Duodenal mucosa (tissue), 2 donors: ENCODE measurements around the gene SMYD1.

Experiments used
- H3K27ac ChIP-seq: one replicate; pipeline ENCODE4 v1.7.0; 2013; ENCODE audit warnings: low read depth, low read length
- H3K27me3 ChIP-seq, 2 donors: one replicate each; pipeline ENCODE4 v1.7.0; 2013; ENCODE audit warnings: low read length in 2 of 2, control low read depth in 1 of 2; ENCODE audit not compliant: insufficient read depth in 2 of 2, control insufficient read depth in 1 of 2
- H3K36me3 ChIP-seq, 2 donors: one replicate each; pipeline ENCODE4 v1.7.0; 2013; ENCODE audit warnings: low read length in 2 of 2, control low read depth in 1 of 2; ENCODE audit not compliant: insufficient read depth in 2 of 2, control insufficient read depth in 1 of 2
- H3K4me1 ChIP-seq, 2 donors: one replicate each; pipeline ENCODE4 v1.7.0; 2013; ENCODE audit warnings: low read length in 2 of 2, control low read depth in 1 of 2; ENCODE audit not compliant: insufficient read depth in 2 of 2, control insufficient read depth in 1 of 2
- H3K4me3 ChIP-seq, 2 donors: one replicate each; pipeline ENCODE4 v1.7.0; 2013; ENCODE audit warnings: low read length in 2 of 2, low read depth in 1 of 2
- H3K9ac ChIP-seq, 2 donors: one replicate each; pipeline ENCODE4 v1.7.0; 2013; ENCODE audit warnings: low read length in 2 of 2, low read depth in 1 of 2
- H3K9me3 ChIP-seq, 2 donors: one replicate each; pipeline ENCODE4 v1.7.0; 2013; ENCODE audit warnings: low read length in 2 of 2, control low read depth in 1 of 2; ENCODE audit not compliant: control insufficient read depth in 1 of 2

Gene SMYD1

GRCh38 chr2:88085602-88086001, 18.0 kb downstream of the SMYD1 start:
- Histone ChIP-seq H3K36me3 (no peaks in the 10 kb centered on the region), H3K4me1 (no peaks in the 10 kb centered on the region), H3K9me3 (no peaks in the 10 kb centered on the region), H3K27ac (no peak overlapping the region), H3K4me3 (no peak overlapping the region), H3K27me3 (no peaks in the 10 kb centered on the region), H3K9ac (no peak overlapping the region)

GRCh38 chr2:88086401-88086800, 18.8 kb downstream of the SMYD1 start:
- Histone ChIP-seq H3K9ac (no peak overlapping the region), H3K27ac (no peak overlapping the region), H3K36me3 (no peaks in the 10 kb centered on the region), H3K27me3 (no peaks in the 10 kb centered on the region), H3K4me3 (no peak overlapping the region), H3K4me1 (no peaks in the 10 kb centered on the region), H3K9me3 (no peaks in the 10 kb centered on the region)

- Histone ChIP-seq H3K36me3 (no peaks in the 10 kb centered on the region), H3K9me3 (no peaks in the 10 kb centered on the region), H3K27me3 (no peaks in the 10 kb centered on the region), H3K9ac (no peak overlapping the region), H3K4me1 (no peaks in the 10 kb centered on the region), H3K4me3 (no peak overlapping the region), H3K27ac (no peak overlapping the region)
Measured at GRCh38 chr2:88087073-88087472, 19.4 kb downstream of the SMYD1 start.

- H3K4me3 ChIP-seq: no peak overlapping the region
- no peaks in the 10 kb centered on the region for H3K36me3 ChIP-seq
- no peaks in the 10 kb centered on the region for H3K4me1 ChIP-seq
- no peaks in the 10 kb centered on the region for H3K9me3 ChIP-seq
- H3K9ac ChIP-seq: no peak overlapping the region
- no peak overlapping the region for H3K27ac ChIP-seq
- no peaks in the 10 kb centered on the region for H3K27me3 ChIP-seq
Measured at GRCh38 chr2:88087763-88088162, 20.1 kb downstream of the SMYD1 start.

DNA sequence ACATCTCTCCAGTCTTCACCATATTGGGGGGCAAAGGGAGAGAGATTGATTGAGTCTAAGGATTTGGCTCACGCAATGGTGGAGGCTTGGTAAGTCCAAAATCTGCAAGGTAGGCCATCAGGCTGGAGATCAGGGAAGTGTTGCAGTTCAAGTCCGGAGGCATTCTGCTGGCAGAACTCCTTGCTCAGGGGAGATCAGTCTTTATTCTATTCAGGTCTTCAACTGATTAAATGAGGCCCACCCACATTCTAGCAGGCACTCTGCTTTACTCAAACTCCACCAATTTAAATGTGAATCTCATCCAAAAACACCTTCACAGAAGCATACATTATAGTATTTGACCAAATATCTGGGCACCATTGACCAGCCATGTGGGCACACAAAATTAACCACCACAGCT, 21.4 kb downstream of the SMYD1 start:
- Histone ChIP-seq H3K27ac (no peak overlapping the region), H3K36me3 (no peaks in the 10 kb centered on the region), H3K4me3 (no peak overlapping the region), H3K4me1 (no peaks in the 10 kb centered on the region), H3K27me3 (no peaks in the 10 kb centered on the region), H3K9me3 (no peaks in the 10 kb centered on the region), H3K9ac (no peak overlapping the region)

DNA sequence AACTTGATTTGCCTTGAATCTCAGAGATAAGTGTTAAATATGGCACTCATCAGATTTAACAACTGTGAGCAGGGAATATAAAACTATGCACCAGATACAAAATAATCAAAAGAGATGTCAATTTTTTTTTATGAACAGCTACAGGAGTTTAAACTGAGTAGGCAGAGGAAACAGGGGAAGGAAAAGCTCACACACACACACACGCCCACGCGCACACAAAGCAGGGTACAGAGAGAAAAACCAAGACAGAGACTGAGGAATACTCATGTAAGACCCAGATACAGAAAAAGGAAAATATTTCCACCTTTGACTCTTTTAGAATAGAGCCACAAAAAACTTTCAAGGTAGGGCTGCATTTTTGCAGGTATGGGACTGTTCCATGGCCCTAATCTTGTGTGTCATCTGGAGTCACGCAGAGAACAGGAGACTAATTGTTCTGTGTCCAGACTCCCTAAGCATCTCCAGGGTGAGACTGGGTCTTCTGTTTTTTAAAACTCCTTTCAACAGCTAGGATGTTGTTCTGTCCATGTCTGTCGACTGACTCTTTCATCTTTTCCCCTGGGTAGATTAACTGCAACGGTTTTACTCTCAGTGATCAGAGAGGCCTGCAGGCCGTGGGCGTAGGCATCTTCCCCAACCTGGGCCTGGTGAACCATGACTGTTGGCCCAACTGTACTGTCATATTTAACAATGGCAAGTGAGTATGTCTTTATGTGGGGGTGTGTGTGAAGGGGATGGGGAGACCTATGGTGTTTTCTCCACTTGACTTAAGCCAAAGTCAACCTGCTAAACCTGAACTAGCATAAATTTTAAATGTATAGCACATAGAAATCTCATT, 23.0 kb downstream of the SMYD1 start:
- Histone ChIP-seq H3K27ac (no peak overlapping the region), H3K36me3 (no peaks in the 10 kb centered on the region), H3K27me3 (no peaks in the 10 kb centered on the region), H3K4me3 (no peak overlapping the region), H3K9ac (no peak overlapping the region), H3K4me1 (no peaks in the 10 kb centered on the region), H3K9me3 (no peaks in the 10 kb centered on the region)

GRCh38 chr2:88091943-88092342, 24.3 kb downstream of the SMYD1 start:
- H3K9ac ChIP-seq: no peak overlapping the region
- no peaks in the 10 kb centered on the region for H3K36me3 ChIP-seq
- no peaks in the 10 kb centered on the region for H3K9me3 ChIP-seq

GRCh38 chr2:88092773-88093172, 25.1 kb downstream of the SMYD1 start:
- Histone ChIP-seq H3K4me1 (no peaks in the 10 kb centered on the region), H3K27me3 (no peaks in the 10 kb centered on the region), H3K27ac (no peak overlapping the region), H3K9ac (no peak overlapping the region), H3K9me3 (no peaks in the 10 kb centered on the region), H3K36me3 (no peaks in the 10 kb centered on the region), H3K4me3 (no peak overlapping the region)

More at GRCh38 chr2:88091943-88092342, 24.3 kb downstream of the SMYD1 start:
- no peaks in the 10 kb centered on the region for H3K4me1 ChIP-seq
- H3K27ac ChIP-seq: no peak overlapping the region
- no peaks in the 10 kb centered on the region for H3K27me3 ChIP-seq
- H3K4me3 ChIP-seq: no peak overlapping the region

DNA sequence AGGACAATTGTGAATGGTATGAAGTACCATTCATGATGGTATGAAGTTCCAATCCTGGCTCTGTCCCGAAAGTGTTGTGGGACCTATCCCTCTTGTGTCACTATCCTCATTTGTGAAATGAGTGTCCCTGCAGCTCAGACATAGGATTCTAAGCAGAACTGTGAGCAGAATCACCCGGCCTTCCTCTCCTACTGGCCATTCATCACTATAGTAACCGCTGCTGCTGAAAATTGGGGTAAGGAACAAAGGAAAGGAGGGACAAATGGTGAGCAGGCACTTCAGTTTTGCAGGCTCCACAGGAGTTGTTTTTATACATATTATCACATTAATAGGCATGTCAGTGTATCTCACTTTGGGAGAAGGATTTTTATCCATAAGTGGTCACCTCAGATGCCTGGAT, 27.4 kb downstream of the SMYD1 start:
- Histone ChIP-seq H3K36me3 (no peaks in the 10 kb centered on the region), H3K9me3 (no peaks in the 10 kb centered on the region), H3K9ac (no peak overlapping the region), H3K27ac (no peak overlapping the region), H3K27me3 (no peaks in the 10 kb centered on the region), H3K4me1 (no peaks in the 10 kb centered on the region), H3K4me3 (no peak overlapping the region)

DNA sequence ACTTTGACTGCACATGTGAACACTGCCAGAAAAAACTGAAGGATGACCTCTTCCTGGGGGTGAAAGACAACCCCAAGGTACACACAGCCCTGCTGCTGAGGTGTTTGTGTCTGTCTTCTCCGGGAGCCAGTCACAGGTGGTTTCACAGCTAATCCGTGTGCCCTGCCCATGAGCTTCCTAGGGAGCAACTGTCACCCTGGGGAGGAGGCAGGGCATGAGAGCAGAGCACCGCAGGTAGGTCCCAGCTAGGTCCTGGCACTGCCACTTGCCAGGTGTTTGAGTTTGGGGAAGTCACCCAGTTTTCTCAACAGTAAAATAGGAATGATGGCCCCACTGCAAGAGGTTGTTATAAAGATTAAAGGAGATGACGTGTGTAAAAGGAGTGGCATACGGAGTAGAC, 29.1 kb downstream of the SMYD1 start:
- Histone ChIP-seq H3K36me3 (no peaks in the 10 kb centered on the region), H3K27me3 (no peaks in the 10 kb centered on the region), H3K4me3 (no peak overlapping the region), H3K9ac (no peak overlapping the region), H3K4me1 (no peaks in the 10 kb centered on the region), H3K27ac (no peak overlapping the region), H3K9me3 (no peaks in the 10 kb centered on the region)
